Panc1 (cell line): Measurements from ENCODE around the gene NKAIN2.

Experiments used
- CTCF ChIP-seq: fragments of 450-650 bp; IDR thresholded peaks from 2 replicates; pipeline ENCODE4 v1.5.1; 2017; ENCODE audit warnings: mild to moderate bottlenecking
- POLR2AphosphoS5 ChIP-seq: IDR thresholded peaks from 2 replicates; pipeline ENCODE4 v1.6.1; 2012; ENCODE audit warnings: mild to moderate bottlenecking, low read depth, low read length, moderate library complexity
- REST ChIP-seq, 2 experiments: IDR thresholded peaks; 2 replicates each; pipeline ENCODE4 v1.6.1; 2011 to 2012; ENCODE audit warnings: low read depth in 2 of 2, control low read depth in 1 of 2, low read length in 1 of 2, mild to moderate bottlenecking in 1 of 2, moderate library complexity in 1 of 2; ENCODE audit not compliant: insufficient read depth in 1 of 2
- SIN3A ChIP-seq: IDR thresholded peaks from 2 replicates; pipeline ENCODE4 v1.6.1; 2012; ENCODE audit warnings: low read depth, mild to moderate bottlenecking, low read length, moderate library complexity, borderline replicate concordance; ENCODE audit not compliant: insufficient read depth
- TCF7L2 ChIP-seq: IDR thresholded peaks from 2 replicates; pipeline ENCODE4 v1.6.1; 2011; ENCODE audit warnings: mild to moderate bottlenecking, low read depth, low read length, inconsistent platforms

- no peak for TF ChIP-seq REST (IDR thresholded peaks at IDR 0.05; ENCODE audit: insufficient read depth in 1 of 2, low read depth in 2 of 2, low read length in 1 of 2)
- no peak for TF ChIP-seq CTCF
- no peak for TF ChIP-seq POLR2AphosphoS5
- no peak for TF ChIP-seq TCF7L2
- no peak for TF ChIP-seq SIN3A
Observed at GRCh38 chr6:124319410-124319809, 515.7 kb downstream of the NKAIN2 start.
